PC-9 (cell line): ENCODE results near the gene LRP1B. TPM values are rescaled to one million over a fixed set of nuclear protein-coding genes. Genes with fewer than 3 reads are reported as not detected.

Experiments
- BruUV-seq: library from RNA; stranded (reverse); fragments of 400-500 nt; replicated peaks from 2 replicates; lab custom pipeline; 2021; lab: Mats Ljungman, UMichigan
- CTCF ChIA-PET: fragments of 300-600 bp; sonication (Branson Sonifier 250); formaldehyde crosslinking; loops from one replicate; lab custom pipeline; 2022; ENCODE audit warnings: antibody characterized with exemption; lab: Charles Lee
- POLR2A ChIA-PET: fragments of 300-600 bp; sonication (Branson Sonifier 250); formaldehyde crosslinking; loops from one replicate; lab custom pipeline; 2022; ENCODE audit warnings: antibody characterized with exemption; ENCODE audit not compliant: unreplicated experiment; lab: Charles Lee
- DNase-seq, 2 experiments: peaks; one replicate each; pipeline versions ENCODE4 v3.0.0 to v3.0.0-alpha.2; 2015 to 2022; ENCODE audit warnings: mixed read lengths in 1 of 2
- H2AFZ ChIP-seq: fragments of 200-600 bp; sonication (generic); 2 replicates; pipeline ENCODE4 v1.8.1; 2017; ENCODE audit warnings: antibody characterized with exemption
- H3F3A ChIP-seq: fragments of 200-600 bp; sonication (generic); 2 replicates; pipeline ENCODE4 v1.8.1; 2017; ENCODE audit warnings: antibody characterized with exemption, mild to moderate bottlenecking, low read depth; ENCODE audit not compliant: insufficient read depth
- H3K27ac ChIP-seq: fragments of 200-600 bp; sonication (generic); 2 replicates; pipeline ENCODE4 v1.6.1; 2016; ENCODE audit warnings: mixed run types
- H3K27me3 ChIP-seq: fragments of 200-600 bp; sonication (generic); 2 replicates; pipeline ENCODE4 v1.6.1; 2016; ENCODE audit warnings: low read depth, mixed run types; ENCODE audit not compliant: insufficient read depth
- H3K36me3 ChIP-seq: fragments of 200-600 bp; sonication (generic); 2 replicates; pipeline ENCODE4 v1.6.1; 2016; ENCODE audit warnings: low read depth, mixed run types
- H3K4me1 ChIP-seq: fragments of 200-600 bp; sonication (generic); replicated peaks from 2 replicates; pipeline ENCODE4 v1.6.1; 2016; ENCODE audit warnings: mixed run types; ENCODE audit not compliant: insufficient read depth
- H3K4me2 ChIP-seq: fragments of 200-600 bp; sonication (generic); 2 replicates; pipeline ENCODE4 v1.6.1; 2017; ENCODE audit warnings: mixed run types
- H3K4me3 ChIP-seq: fragments of 200-600 bp; sonication (generic); 2 replicates; pipeline ENCODE4 v1.6.1; 2016; ENCODE audit warnings: mixed run types
- H3K79me2 ChIP-seq: fragments of 200-600 bp; sonication (generic); 2 replicates; pipeline ENCODE4 v1.6.1; 2017; ENCODE audit warnings: low read depth, mixed run types
- H3K9me2 ChIP-seq: fragments of 200-600 bp; sonication (generic); 2 replicates; pipeline ENCODE4 v1.8.1; 2017; ENCODE audit warnings: mild to moderate bottlenecking; ENCODE audit not compliant: insufficient read depth
- H3K9me3 ChIP-seq: fragments of 200-600 bp; sonication (generic); 2 replicates; pipeline ENCODE4 v1.8.1; 2016; ENCODE audit warnings: low read depth; ENCODE audit not compliant: insufficient read depth
- H4K20me1 ChIP-seq: fragments of 200-600 bp; sonication (generic); 2 replicates; pipeline ENCODE4 v1.8.1; 2017; ENCODE audit not compliant: insufficient read depth
- CTCF ChIP-seq: fragments of 200-600 bp; sonication (generic); conservative IDR thresholded peaks from 2 replicates; pipeline ENCODE4 v1.6.1; 2017; ENCODE audit warnings: mixed run types, antibody characterized with exemption, mild to moderate bottlenecking, moderate library complexity
- EZH2 ChIP-seq: fragments of 200-600 bp; sonication (generic); IDR thresholded peaks from 2 replicates; pipeline ENCODE4 v1.8.0; 2017; ENCODE audit warnings: antibody characterized with exemption, low read depth
- intact Hi-C: fragments of 100-400 bp; cut with micrococcal nuclease; formaldehyde crosslinking; loops from one replicate; pipeline ENCODE4 v1.10.0; 2022; ENCODE audit not compliant: unreplicated experiment
- total RNA-seq: library from RNA; stranded (reverse); gene quantifications from 2 replicates; pipeline ENCODE4 v1.2.3, GENCODE V29; 2021

LRP1B gene
- total RNA-seq, 1 experiment from 2014 or later = 1.7 TPM

GRCh38 chr2:140893685-140894084 is 1237.1 kb downstream of the LRP1B start:
- Histone ChIP-seq H3K4me2 (no peak overlapping the region), H3K27ac (no peak overlapping the region), H3K36me3 (no peaks in the 10 kb centered on the region), H2AFZ (no peak overlapping the region), H3K9me2 (no peaks in the 10 kb centered on the region), H4K20me1 (no peaks in the 10 kb centered on the region), H3K4me1 (no peaks in the 10 kb centered on the region), H3K79me2 (no peaks in the 10 kb centered on the region), H3F3A (no peaks in the 10 kb centered on the region), H3K9me3 (no peaks in the 10 kb centered on the region), H3K27me3 (no peaks in the 10 kb centered on the region), H3K4me3 (no peak overlapping the region)
- POLR2A ChIA-PET = no interaction called here
- intact Hi-C loops = no loop called here
- no TSS peak for BruUV-seq
- TF ChIP-seq EZH2 (no peak), CTCF (no peak)
- no peak for DNase-seq
- CTCF ChIA-PET = no interaction called here

GRCh38 chr2:140892911-140893637 is 1237.7 kb downstream of the LRP1B start:
- no peaks in the 10 kb centered on the region for H3K36me3 ChIP-seq
- no peaks in the 10 kb centered on the region for H3K27me3 ChIP-seq
- TF ChIP-seq EZH2 (no peak), CTCF (no peak)
- H3K4me1 ChIP-seq = no peaks in the 10 kb centered on the region
- H4K20me1 ChIP-seq = no peaks in the 10 kb centered on the region
- no peaks in the 10 kb centered on the region for H3F3A ChIP-seq
- no TSS peak for BruUV-seq
- no peak for DNase-seq
- no peak overlapping the region for H3K27ac ChIP-seq
- intact Hi-C loops = no loop called here
- H2AFZ ChIP-seq = no peak overlapping the region
- no peaks in the 10 kb centered on the region for H3K9me3 ChIP-seq
- H3K79me2 ChIP-seq = no peaks in the 10 kb centered on the region
- no peak overlapping the region for H3K4me3 ChIP-seq
- ChIA-PET POLR2A (no interaction called here), CTCF (no interaction called here)
- H3K9me2 ChIP-seq = no peaks in the 10 kb centered on the region
- no peak overlapping the region for H3K4me2 ChIP-seq

- no peaks in the 10 kb centered on the region for H3K4me1 ChIP-seq
- no TSS peak for BruUV-seq
- no peaks in the 10 kb centered on the region for H3F3A ChIP-seq
- no peak for DNase-seq
- H3K4me2 ChIP-seq = no peak overlapping the region
- H3K27ac ChIP-seq = no peak overlapping the region
- no peaks in the 10 kb centered on the region for H4K20me1 ChIP-seq
- TF ChIP-seq CTCF = no peak
- no peak for TF ChIP-seq EZH2
- no peaks in the 10 kb centered on the region for H3K79me2 ChIP-seq
- H3K4me3 ChIP-seq = no peak overlapping the region
- intact Hi-C loops = no loop called here
- H3K36me3 ChIP-seq = no peaks in the 10 kb centered on the region
- ChIA-PET POLR2A (no interaction called here), CTCF (no interaction called here)
- H3K9me2 ChIP-seq = no peaks in the 10 kb centered on the region
- H3K27me3 ChIP-seq = no peaks in the 10 kb centered on the region
- no peak overlapping the region for H2AFZ ChIP-seq
- H3K9me3 ChIP-seq = no peaks in the 10 kb centered on the region
Observed at GRCh38 chr2:140892436-140892835, 1238.4 kb downstream of the LRP1B start.
